Keratinocyte (primary cell): ENCODE data around the gene BEST1. TPM values are rescaled to one million over a fixed set of nuclear protein-coding genes. Genes with fewer than 3 reads are reported as not detected.

Experiments
- DNase-seq: peaks from one replicate; pipeline ENCODE4 v3.0.0-alpha.2; 2011; ENCODE audit warnings: low read depth, missing footprints, low spot score
- FAIRE-seq: peaks from 2 replicates; lab custom pipeline; 2011; peaks lifted over from hg19 to GRCh38; lab: Jason Lieb, UNC
- H2AFZ ChIP-seq: 2 replicates; pipeline ENCODE4 v1.6.0; 2012; ENCODE audit warnings: low read length, control low read depth, inconsistent platforms; ENCODE audit not compliant: control insufficient read depth
- H3K27ac ChIP-seq: 2 replicates; pipeline ENCODE4 v1.5.1; 2011; ENCODE audit warnings: low read length; ENCODE audit not compliant: control insufficient read depth, insufficient read depth
- H3K27me3 ChIP-seq: 3 replicates; pipeline ENCODE4 v1.6.0; 2011; ENCODE audit warnings: low read length; ENCODE audit not compliant: control insufficient read depth, insufficient read depth; ENCODE audit errors: extremely low read depth
- H3K36me3 ChIP-seq, 2 experiments: 2 replicates in 1 of 2; 3 replicates in 1 of 2; pipeline ENCODE4 v1.5.1; 2011; ENCODE audit warnings: low read length in 2 of 2, mild to moderate bottlenecking in 1 of 2; ENCODE audit not compliant: control insufficient read depth in 2 of 2, insufficient read depth in 2 of 2; ENCODE audit errors: extremely low read depth in 1 of 2
- H3K4me1 ChIP-seq: 3 replicates; pipeline ENCODE4 v1.5.1; 2011; ENCODE audit warnings: low read length; ENCODE audit not compliant: control insufficient read depth, insufficient read depth; ENCODE audit errors: extremely low read depth
- H3K4me2 ChIP-seq: 3 replicates; pipeline ENCODE4 v1.6.0; 2011; ENCODE audit warnings: low read depth, low read length; ENCODE audit not compliant: control insufficient read depth, insufficient read depth; ENCODE audit errors: extremely low read depth
- H3K4me3 ChIP-seq, 3 experiments: fragments of 200-600 bp in 1 of 3; sonication (generic) in 1 of 3; 2 replicates in 2 of 3; 3 replicates in 1 of 3; pipeline ENCODE4 v1.5.1; 2011 to 2016; ENCODE audit warnings: low read length in 3 of 3, mild to moderate bottlenecking in 3 of 3, control low read depth in 2 of 3, inconsistent platforms in 1 of 3, low read depth in 1 of 3, mixed read lengths in 1 of 3, mixed run types in 1 of 3, moderate library complexity in 1 of 3; ENCODE audit not compliant: control insufficient read depth in 2 of 3, insufficient read depth in 2 of 3; ENCODE audit errors: extremely low read depth in 1 of 3
- H3K79me2 ChIP-seq: 2 replicates; pipeline ENCODE4 v1.6.0; 2012; ENCODE audit warnings: low read length; ENCODE audit not compliant: control insufficient read depth, insufficient read depth
- H3K9ac ChIP-seq: 3 replicates; pipeline ENCODE4 v1.6.0; 2011; ENCODE audit warnings: low read length; ENCODE audit not compliant: control insufficient read depth, insufficient read depth; ENCODE audit errors: extremely low read depth
- H3K9me1 ChIP-seq: 3 replicates; pipeline ENCODE4 v1.6.0; 2011; ENCODE audit warnings: low read length; ENCODE audit not compliant: control insufficient read depth, insufficient read depth; ENCODE audit errors: extremely low read depth
- H3K9me3 ChIP-seq: 2 replicates; pipeline ENCODE4 v1.5.1; 2012; ENCODE audit warnings: low read depth, low read length; ENCODE audit not compliant: control insufficient read depth
- H4K20me1 ChIP-seq: 3 replicates; pipeline ENCODE4 v1.6.0; 2011; ENCODE audit warnings: low read length; ENCODE audit not compliant: control insufficient read depth, insufficient read depth; ENCODE audit errors: extremely low read depth
- EZH2 ChIP-seq: IDR thresholded peaks from one replicate; pipeline ENCODE4 v1.6.1; 2012; ENCODE audit warnings: inconsistent platforms, mild to moderate bottlenecking, low read length, moderate library complexity
- dilution Hi-C: fragments of 300-500 bp; cut with MboI; formaldehyde crosslinking; loops from one replicate; pipeline ENCODE4 v1.7.0; 2020; ENCODE audit warnings: low sequenced_read_pairs; ENCODE audit not compliant: extremely low pct_ligation_motif_present
- polyA plus RNA-seq, 5 experiments: library from polyadenylated mRNA; depleted of rRNA in 3 of 5; stranded (reverse) in 3 of 5; stranded (forward) in 1 of 5; unstranded in 1 of 5; fragments of >200 nt; gene quantifications; 1 replicate in 1 of 5; 2 replicates in 3 of 5; 3 replicates in 1 of 5; pipeline versions ENCODE4 v1.2.1 to v1.2.3, GENCODE V29; 2011 to 2012; ENCODE audit warnings: missing spikeins in 2 of 5, low read depth in 1 of 5, low replicate concordance in 1 of 5
- TF ChIP-seq, protein P1 (sequence below), 3 experiments: IDR thresholded peaks in 1 of 3; conservative IDR thresholded peaks in 1 of 3; optimal IDR thresholded peaks in 1 of 3; 2 replicates in 2 of 3; 3 replicates in 1 of 3; pipeline versions ENCODE3 to v1.5.1; 2011; ENCODE audit warnings: low read length in 3 of 3, mild to moderate bottlenecking in 3 of 3, moderate library complexity in 2 of 3, control low read depth in 1 of 3, inconsistent platforms in 1 of 3; ENCODE audit not compliant: insufficient read depth in 2 of 3; ENCODE audit errors: extremely low read depth in 1 of 3

The BEST1 gene
- polyA plus RNA-seq, 1 donor (not counting 4 experiments of a cell fraction or from before 2014, with no cell fraction given), result 0.13 TPM

DNA sequence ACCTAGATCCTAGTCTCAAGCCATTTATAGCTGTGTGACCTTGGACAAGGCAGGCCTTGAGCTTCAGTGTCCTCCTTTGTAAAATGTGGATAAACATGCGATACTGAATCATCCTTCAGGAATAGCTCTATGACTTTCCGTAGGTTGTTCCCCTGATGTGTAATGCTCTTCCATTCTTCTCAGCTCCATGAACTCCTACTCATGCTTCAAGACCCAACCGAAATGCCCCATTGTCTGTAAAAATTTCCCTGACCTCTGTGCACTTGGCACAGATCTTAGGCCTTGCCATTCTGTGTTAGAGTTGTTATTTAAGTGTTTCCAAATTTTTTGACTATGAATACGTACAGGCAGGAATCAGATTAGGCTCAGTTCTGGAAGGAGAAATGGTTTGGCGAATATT is 3.3 kb upstream of the BEST1 start:
- dilution Hi-C loops, result no loop called here
- Histone ChIP-seq H3K9me3 (no peaks in the 10 kb centered on the region), H3K36me3 (no peaks in the 10 kb centered on the region), H3K4me3 (no peak overlapping the region), H3K27ac (no peak overlapping the region), H4K20me1 (no peaks in the 10 kb centered on the region), H2AFZ (no peak overlapping the region), H3K27me3 (no peaks in the 10 kb centered on the region), H3K4me2 (no peak overlapping the region), H3K9ac (no peak overlapping the region), H3K9me1 (no peaks in the 10 kb centered on the region), H3K4me1 (no peaks in the 10 kb centered on the region), H3K79me2 (no peaks in the 10 kb centered on the region)
- DNase-seq, result no peak
- no peak for FAIRE-seq
- TF ChIP-seq, protein P1, sequence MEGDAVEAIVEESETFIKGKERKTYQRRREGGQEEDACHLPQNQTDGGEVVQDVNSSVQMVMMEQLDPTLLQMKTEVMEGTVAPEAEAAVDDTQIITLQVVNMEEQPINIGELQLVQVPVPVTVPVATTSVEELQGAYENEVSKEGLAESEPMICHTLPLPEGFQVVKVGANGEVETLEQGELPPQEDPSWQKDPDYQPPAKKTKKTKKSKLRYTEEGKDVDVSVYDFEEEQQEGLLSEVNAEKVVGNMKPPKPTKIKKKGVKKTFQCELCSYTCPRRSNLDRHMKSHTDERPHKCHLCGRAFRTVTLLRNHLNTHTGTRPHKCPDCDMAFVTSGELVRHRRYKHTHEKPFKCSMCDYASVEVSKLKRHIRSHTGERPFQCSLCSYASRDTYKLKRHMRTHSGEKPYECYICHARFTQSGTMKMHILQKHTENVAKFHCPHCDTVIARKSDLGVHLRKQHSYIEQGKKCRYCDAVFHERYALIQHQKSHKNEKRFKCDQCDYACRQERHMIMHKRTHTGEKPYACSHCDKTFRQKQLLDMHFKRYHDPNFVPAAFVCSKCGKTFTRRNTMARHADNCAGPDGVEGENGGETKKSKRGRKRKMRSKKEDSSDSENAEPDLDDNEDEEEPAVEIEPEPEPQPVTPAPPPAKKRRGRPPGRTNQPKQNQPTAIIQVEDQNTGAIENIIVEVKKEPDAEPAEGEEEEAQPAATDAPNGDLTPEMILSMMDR (optimal IDR thresholded peaks at IDR 0.05 in 1 of 3, IDR thresholded peaks at IDR 0.05 in 1 of 3, conservative IDR thresholded peaks at IDR 0.05 in 1 of 3; ENCODE audit: extremely low read depth in 1 of 3, insufficient read depth in 2 of 3, low read length in 3 of 3), result no peak
- TF ChIP-seq EZH2, result no peak

DNA sequence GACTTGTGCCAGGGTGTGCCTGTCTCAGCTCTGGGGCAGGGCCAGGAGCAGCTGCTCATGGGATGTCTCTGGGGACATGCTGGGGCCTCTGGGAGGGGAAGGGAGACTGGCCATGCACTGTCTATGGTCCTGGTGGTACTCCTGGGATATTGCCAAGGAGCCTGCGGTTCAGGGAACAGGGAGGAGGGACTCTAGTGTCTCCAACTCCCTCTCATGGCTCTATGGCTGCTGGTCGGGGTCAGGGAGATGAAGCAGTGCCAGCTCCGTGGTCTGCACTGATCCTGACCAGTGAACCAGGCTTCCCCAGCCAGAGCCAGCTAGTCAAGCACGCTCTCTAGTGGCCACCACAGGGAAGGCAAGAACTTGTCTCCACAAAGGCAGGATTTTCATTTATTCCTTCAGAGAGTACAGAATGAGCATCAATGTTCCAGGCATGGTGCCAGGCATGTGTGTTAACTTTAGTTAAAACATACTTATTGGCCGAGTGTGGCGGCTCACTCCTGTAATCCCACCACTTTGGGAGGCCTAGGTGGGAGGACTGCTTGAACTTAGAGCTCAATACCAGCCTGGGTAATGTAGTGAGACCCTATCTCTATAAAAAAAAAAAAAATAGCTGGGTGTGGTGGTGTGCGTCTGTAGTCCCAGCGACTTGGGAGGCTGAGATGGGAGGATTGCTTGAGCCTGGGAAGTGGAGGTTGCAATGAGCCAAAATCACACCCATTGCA is 2.5 kb upstream of the BEST1 start:
- no peaks in the 10 kb centered on the region for H3K27me3 ChIP-seq
- H3K9me1 ChIP-seq, result no peaks in the 10 kb centered on the region
- no peak overlapping the region for H3K9ac ChIP-seq
- TF ChIP-seq, protein P1 (optimal IDR thresholded peaks at IDR 0.05 in 1 of 3, IDR thresholded peaks at IDR 0.05 in 1 of 3, conservative IDR thresholded peaks at IDR 0.05 in 1 of 3; ENCODE audit: extremely low read depth in 1 of 3, insufficient read depth in 2 of 3, low read length in 3 of 3), result peak; percentile 95 to 98 (median 96)
- no peak for TF ChIP-seq EZH2
- no peaks in the 10 kb centered on the region for H3K36me3 ChIP-seq
- H3K79me2 ChIP-seq, result no peaks in the 10 kb centered on the region
- peak; percentile 17 for FAIRE-seq
- no peaks in the 10 kb centered on the region for H3K4me1 ChIP-seq
- H3K4me2 ChIP-seq, result no peak overlapping the region
- H3K27ac ChIP-seq, result no peak overlapping the region
- no peak for DNase-seq
- no peaks in the 10 kb centered on the region for H4K20me1 ChIP-seq
- dilution Hi-C loops, result no loop called here
- H3K9me3 ChIP-seq, result no peaks in the 10 kb centered on the region
- no peak overlapping the region for H2AFZ ChIP-seq
- H3K4me3 ChIP-seq, result no peak overlapping the region
